Skeletal muscle tissue (tissue), 4 donors: ENCODE results near the gene TTN. TPM values are rescaled to one million over a fixed set of nuclear protein-coding genes. Genes with fewer than 3 reads are reported as not detected.
"Not testable (repeated sequence)": the region's sequence is repeated elsewhere in the genome, so short reads cannot be mapped to it uniquely, and the experiment has no call there.

Experiments
- H3K27ac ChIP-seq: one replicate; pipeline ENCODE4 v1.7.0; 2013; ENCODE audit warnings: mild to moderate bottlenecking, low read depth, low read length, inconsistent platforms
- H3K27me3 ChIP-seq, 3 donors: one replicate each; pipeline ENCODE4 v1.7.0; 2013; ENCODE audit warnings: low read length in 3 of 3; ENCODE audit not compliant: control insufficient read depth in 3 of 3, insufficient read depth in 3 of 3
- H3K36me3 ChIP-seq, 3 donors: one replicate each; pipeline ENCODE4 v1.7.0; 2013; ENCODE audit warnings: low read length in 3 of 3; ENCODE audit not compliant: control insufficient read depth in 3 of 3, insufficient read depth in 3 of 3
- H3K4me1 ChIP-seq, 3 donors: one replicate each; pipeline ENCODE4 v1.7.0; 2013; ENCODE audit warnings: low read length in 3 of 3, mild to moderate bottlenecking in 3 of 3; ENCODE audit not compliant: control insufficient read depth in 3 of 3, insufficient read depth in 3 of 3
- H3K4me3 ChIP-seq, 3 donors: one replicate each; pipeline ENCODE4 v1.7.0; 2013; ENCODE audit warnings: low read length in 3 of 3
- H3K9ac ChIP-seq, 3 donors: one replicate each; pipeline ENCODE4 v1.7.0; 2013; ENCODE audit warnings: low read length in 3 of 3, mild to moderate bottlenecking in 3 of 3, moderate library complexity in 2 of 3, low read depth in 1 of 3
- H3K9me3 ChIP-seq, 3 donors: one replicate each; pipeline ENCODE4 v1.7.0; 2013; ENCODE audit warnings: low read length in 3 of 3; ENCODE audit not compliant: control insufficient read depth in 3 of 3
- total RNA-seq: library from RNA; depleted of rRNA; stranded (reverse); fragments of >200 nt; gene quantifications from one replicate; pipeline ENCODE4 v1.2.3, GENCODE V29; 2014
- donor health status: Osteomylitis.

Gene TTN
- total RNA-seq, 1 donor from 2014 or later: 2,245 TPM

DNA sequence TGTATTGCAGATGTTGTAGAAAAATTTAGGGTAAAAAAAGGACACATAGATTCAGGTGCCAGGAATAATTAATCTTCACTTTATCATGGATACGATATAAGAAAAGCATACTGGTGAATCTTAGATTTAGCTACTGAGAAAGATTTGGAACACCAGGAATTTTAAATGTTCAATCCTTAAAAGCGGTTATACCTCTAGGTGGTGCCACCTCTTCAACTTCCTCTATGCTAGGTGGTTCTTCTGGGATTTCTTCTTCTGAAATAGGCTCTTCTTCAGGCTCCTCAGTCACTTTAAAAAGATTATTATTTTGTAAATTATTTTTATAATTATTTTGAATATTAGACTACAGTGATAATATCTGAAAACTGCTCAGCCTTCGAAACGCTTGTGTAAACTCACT lies 133.1 kb downstream of the TTN start:
- peaks cover 0 to 14% (median 3%) of the 10 kb centered on the region in 3 donors for H3K4me1 ChIP-seq
- H3K9ac ChIP-seq: no peak overlapping the region
- no peak overlapping the region for H3K27ac ChIP-seq
- peaks cover 45 to 85% (median 63%) of the 10 kb centered on the region in 3 donors for H3K36me3 ChIP-seq
- H3K27me3 ChIP-seq: no peaks in the 10 kb centered on the region
- H3K4me3 ChIP-seq: no peak overlapping the region
- no peaks in the 10 kb centered on the region for H3K9me3 ChIP-seq

DNA sequence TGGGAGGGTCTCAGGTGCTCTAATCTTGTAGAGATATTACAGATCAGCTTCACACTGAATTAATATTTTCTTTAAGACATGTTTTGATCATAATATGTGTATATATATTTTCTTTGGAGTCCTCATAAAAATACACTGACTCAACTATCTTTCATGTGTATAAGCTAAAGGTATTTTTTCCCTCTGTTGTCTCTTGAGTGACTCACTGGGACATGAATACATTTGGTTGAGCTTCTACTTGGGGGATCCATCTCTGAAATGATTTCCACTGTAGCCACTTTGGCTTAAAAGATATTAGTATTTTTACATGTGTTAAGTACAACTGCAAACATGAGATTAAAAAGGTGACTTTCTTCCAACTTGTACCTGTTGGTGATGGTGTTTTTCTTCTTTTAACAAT lies 140.8 kb downstream of the TTN start:
- H3K36me3 ChIP-seq: peaks cover 42 to 70% (median 52%) of the 10 kb centered on the region in 3 donors

DNA sequence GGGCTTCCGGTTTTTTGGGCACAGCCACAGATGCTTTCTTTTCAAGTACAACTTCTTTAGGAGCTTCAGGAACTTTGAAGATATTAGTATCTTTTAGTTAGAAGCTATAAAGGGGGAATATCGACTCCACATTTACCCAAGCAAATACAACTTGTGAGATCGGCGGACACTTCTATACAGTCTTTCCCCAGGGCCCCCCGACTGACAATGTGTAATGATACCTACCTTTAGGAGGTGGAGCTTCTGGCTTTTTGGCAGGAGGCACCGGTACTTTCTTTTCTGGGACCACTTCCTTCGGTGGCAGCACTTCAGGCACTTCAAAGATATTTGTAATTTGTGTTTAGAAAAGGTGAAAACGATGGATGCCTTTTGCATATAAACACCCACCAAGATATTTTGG lies 148.7 kb downstream of the TTN start:
- H3K36me3 ChIP-seq, H3K4me3 ChIP-seq, H3K27ac ChIP-seq, H3K27me3 ChIP-seq, H3K9me3 ChIP-seq, H3K9ac ChIP-seq, H3K4me1 ChIP-seq: not testable (repeated sequence)

More for the DNA sequence above, 140.8 kb downstream of the TTN start:
- Histone ChIP-seq H3K4me1 (peaks cover 2 to 16% (median 3%) of the 10 kb centered on the region in 3 donors), H3K27ac (no peak overlapping the region), H3K27me3 (no peaks in the 10 kb centered on the region), H3K9ac (no peak overlapping the region), H3K9me3 (no peaks in the 10 kb centered on the region), H3K4me3 (no peak overlapping the region)

DNA sequence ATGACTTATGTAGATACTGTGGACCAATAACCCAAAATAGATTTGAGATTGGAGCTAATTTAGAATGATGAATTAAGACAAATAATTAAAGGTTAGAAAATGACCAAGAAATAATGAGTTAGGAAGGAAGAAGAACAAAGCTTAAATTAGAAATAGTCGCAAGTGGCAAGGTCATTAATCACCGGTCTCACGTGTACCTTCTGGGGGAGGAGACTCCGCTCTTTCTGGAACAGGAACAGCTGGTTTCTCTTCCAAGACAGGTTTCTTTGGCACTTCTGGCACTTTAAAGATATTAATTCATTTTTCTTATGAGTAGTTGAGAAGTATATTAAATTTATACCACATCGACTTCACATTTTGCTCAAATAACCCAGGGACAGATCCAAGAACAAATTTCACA lies 156.7 kb downstream of the TTN start:
- Histone ChIP-seq H3K27me3 (no peaks in the 10 kb centered on the region), H3K27ac (peak overlapping the region; percentile 54), H3K9me3 (no peaks in the 10 kb centered on the region), H3K4me1 (peaks cover 8 to 15% (median 8%) of the 10 kb centered on the region in 3 donors), H3K36me3 (peaks cover 55 to 70% (median 62%) of the 10 kb centered on the region in 3 donors), H3K4me3 (no peak overlapping the region), H3K9ac (no peak overlapping the region)

DNA sequence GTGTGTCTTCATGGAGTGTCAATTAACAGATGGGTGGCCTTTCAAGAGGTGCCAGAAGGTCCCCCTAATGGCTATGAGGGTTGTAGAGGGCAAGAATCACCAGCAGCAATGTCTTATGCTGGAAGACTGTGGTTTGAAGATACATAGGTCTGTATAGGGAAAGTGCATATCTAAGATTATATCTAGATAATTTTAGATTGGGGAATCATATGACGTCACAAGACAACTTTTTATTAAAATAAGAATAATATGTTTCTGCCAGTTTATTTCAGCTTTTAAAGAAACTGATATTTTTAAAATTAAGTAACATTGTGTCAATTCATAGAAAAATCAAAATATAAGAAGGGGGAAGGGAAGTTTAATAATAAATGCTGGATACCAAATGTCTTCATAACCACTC lies 162.3 kb downstream of the TTN start:
- Histone ChIP-seq H3K27me3 (no peaks in the 10 kb centered on the region), H3K9me3 (no peaks in the 10 kb centered on the region), H3K27ac (no peak overlapping the region), H3K4me1 (peaks cover 7 to 20% (median 13%) of the 10 kb centered on the region in 3 donors), H3K36me3 (peaks cover 53 to 78% (median 69%) of the 10 kb centered on the region in 3 donors), H3K4me3 (no peak overlapping the region), H3K9ac (no peak overlapping the region)

DNA sequence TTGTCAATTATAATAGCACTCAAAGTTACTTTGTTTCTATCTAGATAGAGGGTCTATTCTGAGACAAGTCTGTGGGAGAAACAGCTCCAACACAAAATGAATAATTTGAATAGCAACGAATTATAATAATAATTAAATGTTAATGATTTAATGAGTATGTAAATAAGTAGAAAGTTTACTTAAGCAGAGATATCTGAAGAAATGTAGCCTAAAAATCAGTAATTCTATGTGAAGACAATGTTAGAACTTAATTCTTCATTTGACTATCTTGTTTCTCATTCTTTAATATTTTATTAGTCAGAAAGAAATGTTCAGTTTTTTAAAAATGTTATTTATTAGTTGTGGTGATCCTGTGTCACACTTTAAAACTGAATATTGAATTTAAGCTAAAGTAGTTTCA lies 165.7 kb downstream of the TTN start:
- Histone ChIP-seq H3K4me1 (peaks cover 6 to 18% (median 12%) of the 10 kb centered on the region in 3 donors), H3K4me3 (no peak overlapping the region), H3K9me3 (no peaks in the 10 kb centered on the region), H3K27me3 (no peaks in the 10 kb centered on the region), H3K36me3 (peaks cover 44 to 68% (median 63%) of the 10 kb centered on the region in 3 donors), H3K27ac (no peak overlapping the region), H3K9ac (no peak overlapping the region)

DNA sequence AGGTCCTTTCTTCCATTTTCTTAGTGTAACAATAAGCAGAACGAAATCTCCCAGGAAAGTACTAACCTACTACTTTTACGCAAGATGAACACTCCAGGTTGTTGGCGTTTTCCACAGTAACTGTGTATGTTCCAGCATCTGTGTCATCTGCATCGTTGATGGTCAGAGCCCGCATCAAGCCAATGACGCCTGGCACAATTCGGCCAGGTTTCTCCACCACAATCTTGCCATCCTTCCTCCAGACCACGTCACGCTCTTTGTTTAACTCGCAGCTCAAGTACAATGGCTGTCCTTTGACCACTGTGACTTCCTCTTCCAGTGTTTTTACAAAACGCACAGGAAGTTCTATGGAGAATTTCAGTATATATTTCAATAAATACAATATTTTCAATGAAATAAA lies 171.3 kb downstream of the TTN start:
- Histone ChIP-seq H3K4me3 (no peak overlapping the region), H3K27me3 (no peaks in the 10 kb centered on the region), H3K4me1 (peaks cover 24 to 43% (median 39%) of the 10 kb centered on the region in 3 donors), H3K9ac (no peak overlapping the region), H3K27ac (no peak overlapping the region), H3K36me3 (peaks cover 63 to 83% (median 80%) of the 10 kb centered on the region in 3 donors), H3K9me3 (no peaks in the 10 kb centered on the region)

DNA sequence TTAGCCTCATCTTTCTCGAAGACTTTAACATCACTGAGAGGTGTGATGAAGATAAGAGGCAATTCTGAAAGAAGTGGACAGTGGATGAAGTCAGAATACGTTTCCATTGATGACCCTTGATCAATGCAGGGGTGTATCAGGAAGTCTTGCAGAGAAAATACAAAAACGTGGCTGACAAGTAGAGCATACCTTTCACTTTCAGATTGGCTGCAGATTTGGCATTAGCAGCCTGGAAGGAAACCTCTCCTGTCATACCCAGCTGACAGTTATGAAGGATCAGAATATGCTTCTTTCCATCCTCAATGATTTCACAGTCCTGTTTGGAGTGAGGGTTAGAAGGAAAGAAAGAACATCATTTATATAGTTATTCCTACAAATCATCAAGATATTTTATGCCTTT lies 174.5 kb downstream of the TTN start:
- Histone ChIP-seq H3K4me3 (no peak overlapping the region), H3K9ac (no peak overlapping the region), H3K27me3 (no peaks in the 10 kb centered on the region), H3K36me3 (peaks cover 69 to 90% (median 89%) of the 10 kb centered on the region in 3 donors), H3K4me1 (peaks cover 47 to 67% (median 55%) of the 10 kb centered on the region in 3 donors), H3K27ac (no peak overlapping the region), H3K9me3 (no peaks in the 10 kb centered on the region)

DNA sequence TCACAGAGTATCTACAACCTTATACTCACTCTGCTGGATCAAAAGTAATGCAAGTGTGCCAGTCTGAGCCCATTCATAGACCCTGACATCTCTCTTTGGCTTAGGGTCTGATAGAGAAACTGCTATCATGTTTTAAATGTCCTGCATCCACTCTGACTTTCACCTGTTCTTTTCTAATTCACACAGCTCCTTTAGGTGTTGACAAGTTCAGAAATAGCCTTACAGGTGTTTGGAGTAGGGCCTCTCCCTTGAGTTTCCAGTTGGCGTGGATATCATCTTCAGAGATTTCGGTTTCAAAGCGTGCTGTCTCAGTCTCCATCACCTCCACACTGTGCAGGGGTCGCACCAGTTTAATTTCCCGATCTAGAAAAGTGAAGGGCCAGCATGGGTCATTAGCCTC lies 176.6 kb downstream of the TTN start:
- Histone ChIP-seq H3K9me3 (no peaks in the 10 kb centered on the region), H3K4me3 (no peak overlapping the region), H3K4me1 (peaks cover 43 to 57% (median 51%) of the 10 kb centered on the region in 3 donors), H3K9ac (no peak overlapping the region), H3K36me3 (peaks cover 62 to 85% (median 83%) of the 10 kb centered on the region in 3 donors), H3K27me3 (no peaks in the 10 kb centered on the region), H3K27ac (peak overlapping the region; percentile 6)

DNA sequence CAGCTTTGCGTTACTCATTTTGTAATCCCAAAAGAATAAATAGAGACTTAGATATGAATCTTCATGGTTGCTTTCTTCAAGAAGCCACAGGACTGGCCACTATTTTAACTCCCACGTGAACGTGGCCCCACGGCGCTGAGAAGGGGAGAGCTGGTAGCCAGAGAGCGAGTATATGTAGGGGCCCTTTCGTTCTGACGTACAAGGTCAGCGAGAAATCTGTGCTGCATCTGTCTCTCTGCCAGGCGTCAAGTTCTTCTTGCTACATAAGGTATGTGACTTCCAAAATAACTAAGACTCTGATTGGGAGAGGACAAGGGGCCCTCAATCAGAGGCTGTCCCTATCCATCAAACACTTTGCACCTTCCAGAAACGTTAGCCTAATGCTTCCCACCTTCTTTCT lies 177.8 kb downstream of the TTN start:
- Histone ChIP-seq H3K36me3 (peaks cover 59 to 83% (median 79%) of the 10 kb centered on the region in 3 donors), H3K9me3 (no peaks in the 10 kb centered on the region), H3K9ac (no peak overlapping the region), H3K4me1 (peaks cover 41 to 52% (median 48%) of the 10 kb centered on the region in 3 donors), H3K4me3 (no peak overlapping the region), H3K27me3 (no peaks in the 10 kb centered on the region), H3K27ac (peak overlapping the region; percentile 44)
